GM18520 (cell line): Measurements from ENCODE around the gene LRCOL1.
"Not testable (repeated sequence)": the region's sequence is repeated elsewhere in the genome, so short reads cannot be mapped to it uniquely, and the experiment has no call there.

Source experiments
- ATAC-seq: cut with Tn5 transposase; IDR thresholded peaks from one replicate; pipeline ENCODE4 v1.9.1; 2021; ENCODE audit not compliant: unreplicated experiment

Gene LRCOL1

GRCh38 chr12:132602572-132603239, 7.7 kb downstream of the LRCOL1 start:
- no peak for ATAC-seq

- no peak for ATAC-seq
Observed at GRCh38 chr12:132601171-132601883, 9.1 kb downstream of the LRCOL1 start.

GRCh38 chr12:132600048-132601032, 10.0 kb downstream of the LRCOL1 start:
- no peak for ATAC-seq

- ATAC-seq = not testable (repeated sequence)
Observed at GRCh38 chr12:132599502-132599901, 10.9 kb downstream of the LRCOL1 start.

GRCh38 chr12:132597333-132598316, 12.8 kb downstream of the LRCOL1 start:
- no peak for ATAC-seq

GRCh38 chr12:132596016-132596415, 14.4 kb downstream of the LRCOL1 start:
- no peak for ATAC-seq

- no peak for ATAC-seq
Observed at GRCh38 chr12:132595183-132595582, 15.2 kb downstream of the LRCOL1 start.

- no peak for ATAC-seq
Observed at GRCh38 chr12:132593938-132594358, 16.4 kb downstream of the LRCOL1 start.

- no peak for ATAC-seq
Observed at GRCh38 chr12:132593521-132593920, 16.9 kb downstream of the LRCOL1 start.

- no peak for ATAC-seq
Observed at GRCh38 chr12:132593071-132593470, 17.3 kb downstream of the LRCOL1 start.

GRCh38 chr12:132592282-132592970, 18.0 kb downstream of the LRCOL1 start:
- no peak for ATAC-seq

GRCh38 chr12:132591107-132591935, 19.1 kb downstream of the LRCOL1 start:
- ATAC-seq = no peak

GRCh38 chr12:132588821-132589669, 21.3 kb downstream of the LRCOL1 start:
- no peak for ATAC-seq

- no peak for ATAC-seq
Observed at GRCh38 chr12:132588319-132588718, 22.1 kb downstream of the LRCOL1 start.

GRCh38 chr12:132587781-132588180, 22.6 kb downstream of the LRCOL1 start:
- no peak for ATAC-seq

- ATAC-seq = no peak
Observed at GRCh38 chr12:132586929-132587328, 23.5 kb downstream of the LRCOL1 start.

- ATAC-seq = no peak
Observed at GRCh38 chr12:132585177-132585576, 25.2 kb downstream of the LRCOL1 start.

GRCh38 chr12:132584429-132584828, 26.0 kb downstream of the LRCOL1 start:
- no peak for ATAC-seq
